Effector memory CD8-positive, alpha-beta T cell (primary cell): Measurements from ENCODE around the gene CACNA2D3.

Source experiments
- ATAC-seq: fragments of 150-1000 bp; cut with Tn5 transposase; replicated peaks from 2 replicates; pipeline ENCODE4 v1.10.0; 2021; ENCODE audit warnings: mild to moderate bottlenecking, moderate library complexity
- DNase-seq, 3 experiments: peaks; one replicate each; pipeline ENCODE4 v3.0.0; 2021
- H3K27ac Mint-ChIP-seq, 2 donors: one replicate each; pipeline ENCODE4 v1.8.0; 2022; ENCODE audit warnings: mild to moderate bottlenecking in 2 of 2, mixed read lengths in 2 of 2, moderate library complexity in 2 of 2
- H3K27me3 Mint-ChIP-seq, 2 donors: one replicate each; pipeline ENCODE4 v1.8.0; 2022; ENCODE audit warnings: mixed read lengths in 2 of 2
- H3K36me3 Mint-ChIP-seq: one replicate; pipeline ENCODE4 v1.8.0; 2022; ENCODE audit warnings: mild to moderate bottlenecking, moderate library complexity, mixed read lengths; ENCODE audit not compliant: insufficient read depth
- H3K4me1 Mint-ChIP-seq, 2 donors: one replicate each; pipeline ENCODE4 v1.8.0; 2022; ENCODE audit warnings: low read depth in 2 of 2, mixed read lengths in 2 of 2
- H3K4me3 Mint-ChIP-seq, 2 donors: one replicate each; pipeline ENCODE4 v1.8.0; 2022; ENCODE audit warnings: mild to moderate bottlenecking in 2 of 2, mixed read lengths in 2 of 2, moderate library complexity in 2 of 2
- H3K9me3 Mint-ChIP-seq, 2 donors: one replicate each; pipeline ENCODE4 v1.8.0; 2022; ENCODE audit warnings: mixed read lengths in 2 of 2

Gene CACNA2D3

GRCh38 chr3:54954022-54954421, 831.7 kb downstream of the CACNA2D3 start:
- Mint-ChIP-seq H3K4me1 (no peaks in the 10 kb centered on the region), H3K27me3 (no peaks in the 10 kb centered on the region)
- no peak for DNase-seq

GRCh38 chr3:54954521-54954920, 832.2 kb downstream of the CACNA2D3 start:
- DNase-seq (no peak), ATAC-seq (no peak)
- H3K4me1 Mint-ChIP-seq, result no peaks in the 10 kb centered on the region
- no peak overlapping the region for H3K4me3 Mint-ChIP-seq
- peaks cover 0 to 5% of the 10 kb centered on the region in 2 donors for H3K9me3 Mint-ChIP-seq
- H3K36me3 Mint-ChIP-seq, result no peaks in the 10 kb centered on the region
- H3K27me3 Mint-ChIP-seq, result no peaks in the 10 kb centered on the region
- H3K27ac Mint-ChIP-seq, result no peak overlapping the region

More at GRCh38 chr3:54954022-54954421, 831.7 kb downstream of the CACNA2D3 start:
- Mint-ChIP-seq H3K9me3 (peaks cover 0 to 5% of the 10 kb centered on the region in 2 donors), H3K4me3 (no peak overlapping the region), H3K36me3 (no peaks in the 10 kb centered on the region), H3K27ac (no peak overlapping the region)
- no peak for ATAC-seq

GRCh38 chr3:54955496-54955895, 833.1 kb downstream of the CACNA2D3 start:
- no peak overlapping the region for H3K4me3 Mint-ChIP-seq
- peaks cover 0 to 5% of the 10 kb centered on the region in 2 donors for H3K9me3 Mint-ChIP-seq
- no peak overlapping the region for H3K27ac Mint-ChIP-seq
- no peak for DNase-seq
- H3K36me3 Mint-ChIP-seq, result no peaks in the 10 kb centered on the region
- H3K4me1 Mint-ChIP-seq, result no peaks in the 10 kb centered on the region
- ATAC-seq, result no peak
- H3K27me3 Mint-ChIP-seq, result no peaks in the 10 kb centered on the region

GRCh38 chr3:54955941-54956340, 833.6 kb downstream of the CACNA2D3 start:
- Mint-ChIP-seq H3K36me3 (no peaks in the 10 kb centered on the region), H3K4me3 (no peak overlapping the region), H3K9me3 (peaks cover 0 to 5% of the 10 kb centered on the region in 2 donors), H3K4me1 (no peaks in the 10 kb centered on the region), H3K27ac (no peak overlapping the region), H3K27me3 (no peaks in the 10 kb centered on the region)
- no peak for ATAC-seq
- no peak for DNase-seq

GRCh38 chr3:54957711-54958110, 835.4 kb downstream of the CACNA2D3 start:
- no peaks in the 10 kb centered on the region for H3K27me3 Mint-ChIP-seq
- H3K4me1 Mint-ChIP-seq, result no peaks in the 10 kb centered on the region
- H3K4me3 Mint-ChIP-seq, result no peak overlapping the region
- H3K36me3 Mint-ChIP-seq, result no peaks in the 10 kb centered on the region
- H3K27ac Mint-ChIP-seq, result no peak overlapping the region
- DNase-seq, result no peak
- peaks cover 0 to 5% of the 10 kb centered on the region in 2 donors for H3K9me3 Mint-ChIP-seq
- no peak for ATAC-seq

GRCh38 chr3:54960082-54960481, 837.7 kb downstream of the CACNA2D3 start:
- Mint-ChIP-seq H3K27ac (no peak overlapping the region), H3K4me3 (no peak overlapping the region), H3K36me3 (no peaks in the 10 kb centered on the region), H3K4me1 (no peaks in the 10 kb centered on the region), H3K27me3 (no peaks in the 10 kb centered on the region), H3K9me3 (peaks cover 0 to 5% of the 10 kb centered on the region in 2 donors)
- DNase-seq, result no peak
- ATAC-seq, result no peak

- no peaks in the 10 kb centered on the region for H3K36me3 Mint-ChIP-seq
- no peak for ATAC-seq
- no peak overlapping the region for H3K27ac Mint-ChIP-seq
- no peak for DNase-seq
- no peak overlapping the region for H3K4me3 Mint-ChIP-seq
- H3K4me1 Mint-ChIP-seq, result no peaks in the 10 kb centered on the region
- H3K9me3 Mint-ChIP-seq, result peaks cover 6 to 10% of the 10 kb centered on the region in 2 donors
- no peaks in the 10 kb centered on the region for H3K27me3 Mint-ChIP-seq
Measured at GRCh38 chr3:54960701-54961100, 838.3 kb downstream of the CACNA2D3 start.

GRCh38 chr3:54962200-54962599, 839.8 kb downstream of the CACNA2D3 start:
- no peak overlapping the region for H3K27ac Mint-ChIP-seq
- ATAC-seq (no peak), DNase-seq (no peak)
- peaks cover 9 to 10% of the 10 kb centered on the region in 2 donors for H3K9me3 Mint-ChIP-seq
- no peaks in the 10 kb centered on the region for H3K4me1 Mint-ChIP-seq
- H3K36me3 Mint-ChIP-seq, result no peaks in the 10 kb centered on the region
- no peak overlapping the region for H3K4me3 Mint-ChIP-seq
- no peaks in the 10 kb centered on the region for H3K27me3 Mint-ChIP-seq

GRCh38 chr3:54963641-54964040, 841.3 kb downstream of the CACNA2D3 start:
- H3K4me1 Mint-ChIP-seq, result no peaks in the 10 kb centered on the region
- no peak overlapping the region for H3K4me3 Mint-ChIP-seq
- DNase-seq (no peak), ATAC-seq (no peak)
- H3K27me3 Mint-ChIP-seq, result no peaks in the 10 kb centered on the region
- H3K27ac Mint-ChIP-seq, result no peak overlapping the region
- H3K36me3 Mint-ChIP-seq, result no peaks in the 10 kb centered on the region
- peaks cover 8 to 9% of the 10 kb centered on the region in 2 donors for H3K9me3 Mint-ChIP-seq

GRCh38 chr3:54964081-54964480, 841.7 kb downstream of the CACNA2D3 start:
- ATAC-seq (no peak), DNase-seq (no peak)
- no peak overlapping the region for H3K4me3 Mint-ChIP-seq
- H3K9me3 Mint-ChIP-seq, result peaks cover 8 to 9% of the 10 kb centered on the region in 2 donors
- H3K36me3 Mint-ChIP-seq, result no peaks in the 10 kb centered on the region
- no peaks in the 10 kb centered on the region for H3K4me1 Mint-ChIP-seq
- H3K27ac Mint-ChIP-seq, result no peak overlapping the region
- no peaks in the 10 kb centered on the region for H3K27me3 Mint-ChIP-seq

GRCh38 chr3:54965746-54966145, 843.4 kb downstream of the CACNA2D3 start:
- no peak overlapping the region for H3K27ac Mint-ChIP-seq
- no peak for DNase-seq
- no peak for ATAC-seq
- no peaks in the 10 kb centered on the region for H3K27me3 Mint-ChIP-seq
- peaks cover 0 to 1% of the 10 kb centered on the region in 2 donors for H3K4me1 Mint-ChIP-seq
- no peaks in the 10 kb centered on the region for H3K36me3 Mint-ChIP-seq
- H3K4me3 Mint-ChIP-seq, result no peak overlapping the region
- H3K9me3 Mint-ChIP-seq, result peaks cover 11 to 14% of the 10 kb centered on the region in 2 donors

GRCh38 chr3:54966979-54967378, 844.6 kb downstream of the CACNA2D3 start:
- DNase-seq, result no peak
- no peak overlapping the region for H3K27ac Mint-ChIP-seq
- no peaks in the 10 kb centered on the region for H3K36me3 Mint-ChIP-seq
- peaks cover 0 to 1% of the 10 kb centered on the region in 2 donors for H3K4me1 Mint-ChIP-seq
- ATAC-seq, result no peak
- no peaks in the 10 kb centered on the region for H3K27me3 Mint-ChIP-seq
- peaks cover 15 to 16% of the 10 kb centered on the region in 2 donors for H3K9me3 Mint-ChIP-seq
- no peak overlapping the region for H3K4me3 Mint-ChIP-seq

GRCh38 chr3:54967731-54968161, 845.4 kb downstream of the CACNA2D3 start:
- Mint-ChIP-seq H3K9me3 (peaks cover 15 to 16% of the 10 kb centered on the region in 2 donors), H3K4me3 (no peak overlapping the region), H3K27me3 (no peaks in the 10 kb centered on the region), H3K27ac (no peak overlapping the region), H3K36me3 (no peaks in the 10 kb centered on the region), H3K4me1 (peaks cover 0 to 1% of the 10 kb centered on the region in 2 donors)
- ATAC-seq, result no peak
- DNase-seq, result no peak

- H3K27ac Mint-ChIP-seq, result no peak overlapping the region
- H3K9me3 Mint-ChIP-seq, result peaks cover 15 to 17% of the 10 kb centered on the region in 2 donors
- peaks cover 0 to 1% of the 10 kb centered on the region in 2 donors for H3K4me1 Mint-ChIP-seq
- no peaks in the 10 kb centered on the region for H3K36me3 Mint-ChIP-seq
- H3K27me3 Mint-ChIP-seq, result no peaks in the 10 kb centered on the region
- no peak overlapping the region for H3K4me3 Mint-ChIP-seq
- DNase-seq, result no peak
- ATAC-seq, result no peak
Measured at GRCh38 chr3:54968546-54969172, 846.3 kb downstream of the CACNA2D3 start.
